ENCODE results near the gene POMT1. TPM values are rescaled to one million over a fixed set of nuclear protein-coding genes. Genes with fewer than 3 reads are reported as not detected.

The POMT1 gene
- total RNA-seq, 1 donor from 2014 or later = 34.8 TPM

- no peaks in the 10 kb centered on the region for H3K4me1 ChIP-seq (ENCODE audit: insufficient read depth, low read length)
- DNase-seq (ENCODE audit: low read depth) (no peak), FAIRE-seq (no peak)
- H3K9ac ChIP-seq (ENCODE audit: low read length) = no peak overlapping the region
- peaks cover 97% of the 10 kb centered on the region for H4K20me1 ChIP-seq (ENCODE audit: insufficient read depth, low read length)
- Mint-ChIP-seq H3K4me3 (ENCODE audit: unreplicated experiment) (no peak overlapping the region), H3K9me3 (ENCODE audit: unreplicated experiment) (no peaks in the 10 kb centered on the region), H3K27ac (ENCODE audit: unreplicated experiment) (no peak overlapping the region), H3K36me3 (ENCODE audit: low read depth, unreplicated experiment) (peaks cover 32% of the 10 kb centered on the region), H3K4me1 (ENCODE audit: low read depth, unreplicated experiment) (peaks cover 3% of the 10 kb centered on the region), H3K27me3 (ENCODE audit: low read depth, unreplicated experiment) (no peaks in the 10 kb centered on the region)
- no peak overlapping the region for H2AFZ ChIP-seq (ENCODE audit: low read depth, low read length)
- H3K9me3 ChIP-seq (ENCODE audit: insufficient read depth, low read depth, low read length) = no peaks in the 10 kb centered on the region
- H3K4me3 ChIP-seq (ENCODE audit: insufficient read depth, low read depth, low read length) = no peak overlapping the region
- H3K27ac ChIP-seq (ENCODE audit: low read depth, low read length) = no peak overlapping the region
- H3K4me2 ChIP-seq (ENCODE audit: low read length) = no peak overlapping the region
- no peak for TF ChIP-seq EZH2 (IDR thresholded peaks at IDR 0.05; ENCODE audit: insufficient read depth, low read length)
- no peak for TF ChIP-seq CTCF (IDR thresholded peaks at IDR 0.05; ENCODE audit: insufficient read depth, low read depth, low read length)
- H3K27me3 ChIP-seq (ENCODE audit: insufficient read depth, low read length) = no peaks in the 10 kb centered on the region
- peaks cover 63% of the 10 kb centered on the region for H3K36me3 ChIP-seq (ENCODE audit: insufficient read depth, low read length)
- peaks cover 31% of the 10 kb centered on the region for H3K79me2 ChIP-seq (ENCODE audit: insufficient read depth, low read length)
Observed at GRCh38 chr9:131487001-131487400, 15.7 kb upstream of the POMT1 start.

- Histone ChIP-seq H4K20me1 (ENCODE audit: insufficient read depth, low read length) (peaks cover 97% of the 10 kb centered on the region), H3K79me2 (ENCODE audit: insufficient read depth, low read length) (peaks cover 36% of the 10 kb centered on the region), H3K27me3 (ENCODE audit: insufficient read depth, low read length) (no peaks in the 10 kb centered on the region), H3K4me3 (ENCODE audit: insufficient read depth, low read depth, low read length) (no peak overlapping the region), H3K4me1 (ENCODE audit: insufficient read depth, low read length) (no peaks in the 10 kb centered on the region), H3K27ac (ENCODE audit: low read depth, low read length) (no peak overlapping the region), H2AFZ (ENCODE audit: low read depth, low read length) (no peak overlapping the region), H3K4me2 (ENCODE audit: low read length) (no peak overlapping the region), H3K9me3 (ENCODE audit: insufficient read depth, low read depth, low read length) (no peaks in the 10 kb centered on the region), H3K36me3 (ENCODE audit: insufficient read depth, low read length) (peaks cover 62% of the 10 kb centered on the region), H3K9ac (ENCODE audit: low read length) (no peak overlapping the region)
- Mint-ChIP-seq H3K36me3 (ENCODE audit: low read depth, unreplicated experiment) (peaks cover 34% of the 10 kb centered on the region), H3K27ac (ENCODE audit: unreplicated experiment) (no peak overlapping the region), H3K4me3 (ENCODE audit: unreplicated experiment) (no peak overlapping the region), H3K9me3 (ENCODE audit: unreplicated experiment) (no peaks in the 10 kb centered on the region), H3K4me1 (ENCODE audit: low read depth, unreplicated experiment) (peaks cover 3% of the 10 kb centered on the region), H3K27me3 (ENCODE audit: low read depth, unreplicated experiment) (no peaks in the 10 kb centered on the region)
- no peak for FAIRE-seq
- DNase-seq (ENCODE audit: low read depth) = no peak
- no peak for TF ChIP-seq EZH2 (IDR thresholded peaks at IDR 0.05; ENCODE audit: insufficient read depth, low read length)
- no peak for TF ChIP-seq CTCF (IDR thresholded peaks at IDR 0.05; ENCODE audit: insufficient read depth, low read depth, low read length)
Observed at GRCh38 chr9:131487621-131488031, 15.1 kb upstream of the POMT1 start.

- Histone ChIP-seq H3K4me3 (ENCODE audit: insufficient read depth, low read depth, low read length) (no peak overlapping the region), H3K79me2 (ENCODE audit: insufficient read depth, low read length) (peaks cover 28% of the 10 kb centered on the region), H3K27ac (ENCODE audit: low read depth, low read length) (no peak overlapping the region), H3K9ac (ENCODE audit: low read length) (no peak overlapping the region), H3K27me3 (ENCODE audit: insufficient read depth, low read length) (no peaks in the 10 kb centered on the region), H4K20me1 (ENCODE audit: insufficient read depth, low read length) (peaks cover 97% of the 10 kb centered on the region), H3K9me3 (ENCODE audit: insufficient read depth, low read depth, low read length) (no peaks in the 10 kb centered on the region), H3K4me1 (ENCODE audit: insufficient read depth, low read length) (no peaks in the 10 kb centered on the region), H2AFZ (ENCODE audit: low read depth, low read length) (no peak overlapping the region), H3K4me2 (ENCODE audit: low read length) (no peak overlapping the region), H3K36me3 (ENCODE audit: insufficient read depth, low read length) (peaks cover 56% of the 10 kb centered on the region)
- H3K4me1 Mint-ChIP-seq (ENCODE audit: low read depth, unreplicated experiment) = peaks cover 3% of the 10 kb centered on the region
- no peak for DNase-seq (ENCODE audit: low read depth)
- peaks cover 43% of the 10 kb centered on the region for H3K36me3 Mint-ChIP-seq (ENCODE audit: low read depth, unreplicated experiment)
- H3K4me3 Mint-ChIP-seq (ENCODE audit: unreplicated experiment) = no peak overlapping the region
- TF ChIP-seq CTCF (IDR thresholded peaks at IDR 0.05; ENCODE audit: insufficient read depth, low read depth, low read length) = no peak
- TF ChIP-seq EZH2 (IDR thresholded peaks at IDR 0.05; ENCODE audit: insufficient read depth, low read length) = no peak
- no peaks in the 10 kb centered on the region for H3K27me3 Mint-ChIP-seq (ENCODE audit: low read depth, unreplicated experiment)
- peak overlapping the region; percentile 18 for H3K27ac Mint-ChIP-seq (ENCODE audit: unreplicated experiment)
- FAIRE-seq = no peak
- H3K9me3 Mint-ChIP-seq (ENCODE audit: unreplicated experiment) = no peaks in the 10 kb centered on the region
Observed at GRCh38 chr9:131490514-131490913, 12.2 kb upstream of the POMT1 start.
